Measurements from ENCODE around the gene ATF6. TPM values are rescaled to one million over a fixed set of nuclear protein-coding genes. Genes with fewer than 3 reads are reported as not detected.
"Not testable (repeated sequence)": the region's sequence is repeated elsewhere in the genome, so short reads cannot be mapped to it uniquely, and the experiment has no call there.

The ATF6 gene
- total RNA-seq, 1 experiment from 2014 or later, result 16.4 TPM

GRCh38 chr1:161769673-161770045 lies 3.5 kb downstream of the ATF6 start:
- H3K9me3 ChIP-seq (ENCODE audit: control insufficient read depth, insufficient read depth, low read depth, low read length); H3K27me3 ChIP-seq (ENCODE audit: control insufficient read depth, insufficient read depth, low read length); ATAC-seq; H3K36me3 ChIP-seq (ENCODE audit: control insufficient read depth, insufficient read depth, low read length); H3K4me3 ChIP-seq (ENCODE audit: low read depth in 2 of 2, low read length in 2 of 2); in situ Hi-C loops (cut with HindIII; ENCODE audit: low pct_unique_long_range_greater_than_20kb, low sequenced_read_pairs); DNase-seq (ENCODE audit: low read depth, low spot score); BruUV-seq (replicated peaks); H3K27ac ChIP-seq (ENCODE audit: low read length); CTCF ChIA-PET; H3K4me1 ChIP-seq (ENCODE audit: control insufficient read depth, insufficient read depth, low read length): not testable (repeated sequence)
- POLR2A ChIA-PET, result interaction anchor here (0.6 kb wide), 1 partner anchor 125 kb away, joined by 8 read pairs; no protein-coding TSS in a partner anchor
- intact Hi-C loops (cut with micrococcal nuclease; ENCODE audit: unreplicated experiment), result loop anchor here (10.0 kb wide), 1 partner anchor 625 kb away; no protein-coding TSS in a partner anchor

GRCh38 chr1:161770250-161770649 lies 4.1 kb downstream of the ATF6 start:
- intact Hi-C loops (cut with micrococcal nuclease; ENCODE audit: unreplicated experiment), result no loop called here
- no TSS peak for BruUV-seq (replicated peaks)
- DNase-seq (ENCODE audit: low read depth, low spot score) (no peak), ATAC-seq (no peak)
- peaks cover 4% of the 10 kb centered on the region; the same call in 1 of the 2 replicates for H3K4me1 ChIP-seq (ENCODE audit: control insufficient read depth, insufficient read depth, low read length)
- ChIA-PET POLR2A (no interaction called here), CTCF (no interaction called here)
- H3K36me3 ChIP-seq (ENCODE audit: control insufficient read depth, insufficient read depth, low read length), result peaks cover 7% of the 10 kb centered on the region; the same call in 1 of the 2 replicates
- no peaks in the 10 kb centered on the region for H3K27me3 ChIP-seq (ENCODE audit: control insufficient read depth, insufficient read depth, low read length)
- no peak overlapping the region for H3K4me3 ChIP-seq (ENCODE audit: low read depth in 2 of 2, low read length in 2 of 2)
- no peak for TF ChIP-seq REST (IDR thresholded peaks at IDR 0.05; ENCODE audit: insufficient read depth in 1 of 2, low read depth in 2 of 2, low read length in 1 of 2)
- H3K27ac ChIP-seq (ENCODE audit: low read length), result no peak overlapping the region
- in situ Hi-C loops (cut with HindIII; ENCODE audit: low pct_unique_long_range_greater_than_20kb, low sequenced_read_pairs), result no loop called here
- no peaks in the 10 kb centered on the region for H3K9me3 ChIP-seq (ENCODE audit: control insufficient read depth, insufficient read depth, low read depth, low read length)

DNA sequence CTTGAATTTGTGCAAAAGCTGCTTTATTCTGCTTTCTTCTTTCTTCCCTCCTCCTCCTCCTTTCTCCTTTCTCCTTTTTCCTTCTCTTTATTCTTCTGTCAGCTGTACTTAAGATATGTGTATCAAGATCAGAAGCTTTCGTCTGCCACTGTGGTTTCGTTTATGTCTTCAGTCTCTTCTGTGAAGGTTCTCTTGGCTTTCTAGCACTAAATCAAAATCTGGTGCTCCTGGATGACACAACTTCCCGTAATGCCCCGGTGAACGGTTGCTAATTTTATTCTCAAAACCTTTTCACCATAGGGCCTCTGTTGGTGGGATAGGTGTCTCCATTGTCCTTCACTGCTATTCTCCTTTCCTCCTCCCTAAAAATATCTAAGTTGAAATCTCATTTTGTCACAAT lies 5.0 kb downstream of the ATF6 start:
- intact Hi-C loops (cut with micrococcal nuclease; ENCODE audit: unreplicated experiment), result no loop called here
- CTCF ChIA-PET, result interaction anchor here (0.6 to 0.7 kb wide), 2 partner anchors 26 to 45 kb away, joined by 3 read pairs; no protein-coding TSS in a partner anchor
- H3K9me3 ChIP-seq (ENCODE audit: control insufficient read depth, insufficient read depth, low read depth, low read length), result no peaks in the 10 kb centered on the region
- no TSS peak for BruUV-seq (replicated peaks)
- TF ChIP-seq TCF7L2 (IDR thresholded peaks at IDR 0.05; ENCODE audit: low read depth, low read length) (no peak), SIN3A (IDR thresholded peaks at IDR 0.05; ENCODE audit: borderline replicate concordance, insufficient read depth, low read depth, low read length) (no peak)
- in situ Hi-C loops (cut with HindIII; ENCODE audit: low pct_unique_long_range_greater_than_20kb, low sequenced_read_pairs), result no loop called here
- ATAC-seq (no peak), DNase-seq (ENCODE audit: low read depth, low spot score) (no peak)
- H3K36me3 ChIP-seq (ENCODE audit: control insufficient read depth, insufficient read depth, low read length), result peaks cover 7% of the 10 kb centered on the region; the same call in 1 of the 2 replicates
- H3K4me3 ChIP-seq (ENCODE audit: low read depth in 2 of 2, low read length in 2 of 2), result no peak overlapping the region
- peaks cover 4% of the 10 kb centered on the region; the same call in 1 of the 2 replicates for H3K4me1 ChIP-seq (ENCODE audit: control insufficient read depth, insufficient read depth, low read length)
- no peak overlapping the region for H3K27ac ChIP-seq (ENCODE audit: low read length)
- POLR2A ChIA-PET, result no interaction called here
- H3K27me3 ChIP-seq (ENCODE audit: control insufficient read depth, insufficient read depth, low read length), result no peaks in the 10 kb centered on the region

- ChIA-PET POLR2A (no interaction called here), CTCF (interaction anchor here (0.6 to 0.7 kb wide), 2 partner anchors 27 to 44 kb away, joined by 3 read pairs; no protein-coding TSS in a partner anchor)
- no peak overlapping the region for H3K27ac ChIP-seq (ENCODE audit: low read length)
- no peak for ATAC-seq
- no peak for DNase-seq (ENCODE audit: low read depth, low spot score)
- in situ Hi-C loops (cut with HindIII; ENCODE audit: low pct_unique_long_range_greater_than_20kb, low sequenced_read_pairs), result no loop called here
- no peaks in the 10 kb centered on the region for H3K9me3 ChIP-seq (ENCODE audit: control insufficient read depth, insufficient read depth, low read depth, low read length)
- H3K4me1 ChIP-seq (ENCODE audit: control insufficient read depth, insufficient read depth, low read length), result peaks cover 2% of the 10 kb centered on the region; the same call in 1 of the 2 replicates
- H3K4me3 ChIP-seq (ENCODE audit: low read depth in 2 of 2, low read length in 2 of 2), result no peak overlapping the region
- H3K27me3 ChIP-seq (ENCODE audit: control insufficient read depth, insufficient read depth, low read length), result no peaks in the 10 kb centered on the region
- TF ChIP-seq POLR2AphosphoS5 (IDR thresholded peaks at IDR 0.05; ENCODE audit: low read depth, low read length) (no peak), SIN3A (IDR thresholded peaks at IDR 0.05; ENCODE audit: borderline replicate concordance, insufficient read depth, low read depth, low read length) (no peak), CTCF (IDR thresholded peaks at IDR 0.05) (no peak), TCF7L2 (IDR thresholded peaks at IDR 0.05; ENCODE audit: low read depth, low read length) (no peak), REST (IDR thresholded peaks at IDR 0.05; ENCODE audit: insufficient read depth in 1 of 2, low read depth in 2 of 2, low read length in 1 of 2) (no peak)
- BruUV-seq (replicated peaks), result no TSS peak
- intact Hi-C loops (cut with micrococcal nuclease; ENCODE audit: unreplicated experiment), result no loop called here
- H3K36me3 ChIP-seq (ENCODE audit: control insufficient read depth, insufficient read depth, low read length), result no peaks in the 10 kb centered on the region; the same call in 1 of the 2 replicates
Measured at GRCh38 chr1:161771973-161772372, 5.9 kb downstream of the ATF6 start.

All from Panc1 (cell line).